ENCODE measurements around the gene EFS.
"Not testable (repeated sequence)": the region's sequence is repeated elsewhere in the genome, so short reads cannot be mapped to it uniquely, and the experiment has no call there.

EFS gene

DNA sequence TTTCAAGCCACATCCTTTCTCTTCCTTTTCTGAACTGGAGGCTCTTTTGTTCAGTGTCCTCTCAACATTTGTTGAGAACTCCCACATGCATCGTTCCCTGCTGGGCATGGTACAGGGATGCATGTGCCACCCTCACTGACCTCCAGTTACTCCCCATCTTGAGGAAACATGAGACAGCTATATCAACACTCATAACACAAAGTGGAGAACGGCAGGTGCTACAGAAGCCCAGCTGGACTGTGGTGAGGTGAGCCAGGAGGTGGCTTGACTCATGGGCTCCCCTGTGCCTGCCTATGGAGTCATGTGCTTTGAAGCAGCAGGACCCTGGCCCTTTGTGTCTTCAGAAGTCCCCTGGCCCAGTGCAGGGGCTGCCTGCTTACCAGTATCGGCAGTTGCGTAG lies 33.4 kb upstream of the EFS start:
- no peak for DNase-seq

DNA sequence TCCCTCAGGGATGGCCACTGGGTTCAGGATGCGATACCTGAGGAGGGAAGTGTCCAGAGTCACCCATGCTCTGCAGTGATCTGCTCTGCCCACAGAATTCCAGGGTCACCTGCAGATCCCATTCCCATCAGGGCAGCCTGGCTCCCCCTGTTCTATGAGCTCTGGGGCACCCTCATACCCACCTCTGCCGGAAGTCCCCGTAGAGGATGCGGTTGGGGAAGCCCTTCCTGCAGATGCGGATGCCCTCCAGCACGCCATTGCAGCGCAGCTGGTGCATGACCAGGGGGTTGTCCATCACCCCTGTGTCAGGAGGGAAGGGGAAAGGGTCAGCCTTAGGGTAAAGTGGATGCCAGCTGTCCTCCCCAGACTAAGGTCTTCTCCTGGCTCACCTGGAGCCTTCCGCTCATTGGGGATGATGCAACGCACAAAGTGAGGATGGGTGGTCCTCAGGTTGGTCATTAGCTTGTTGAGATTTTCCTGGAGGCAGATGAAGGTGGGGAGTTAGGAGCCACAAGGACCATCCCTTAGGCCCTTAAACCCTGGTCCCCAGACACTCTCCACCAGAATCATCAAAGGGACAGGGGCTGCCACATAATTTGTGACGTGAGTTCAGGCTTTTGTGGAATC lies 31.9 kb upstream of the EFS start:
- DNase-seq: no peak

DNA sequence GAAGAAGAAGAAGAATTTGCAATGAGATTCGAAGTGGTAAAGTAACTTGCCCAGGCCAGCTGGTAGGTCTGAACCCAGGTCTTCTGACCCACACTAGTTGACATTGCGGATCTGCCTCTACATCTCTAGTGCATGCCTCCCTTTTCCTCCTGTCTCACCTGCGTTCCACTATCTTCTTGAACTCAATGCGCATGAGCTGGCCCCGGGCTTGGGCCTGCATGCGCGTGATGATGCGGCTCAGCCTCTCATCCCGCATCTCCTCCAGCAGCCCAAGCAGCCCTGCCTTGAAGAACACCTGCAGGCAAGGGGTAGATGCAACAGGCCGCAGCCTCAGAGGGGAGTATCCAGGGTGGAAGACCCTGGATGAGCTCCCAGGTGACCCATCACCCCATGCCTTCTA lies 31.2 kb upstream of the EFS start:
- DNase-seq: no peak

DNA sequence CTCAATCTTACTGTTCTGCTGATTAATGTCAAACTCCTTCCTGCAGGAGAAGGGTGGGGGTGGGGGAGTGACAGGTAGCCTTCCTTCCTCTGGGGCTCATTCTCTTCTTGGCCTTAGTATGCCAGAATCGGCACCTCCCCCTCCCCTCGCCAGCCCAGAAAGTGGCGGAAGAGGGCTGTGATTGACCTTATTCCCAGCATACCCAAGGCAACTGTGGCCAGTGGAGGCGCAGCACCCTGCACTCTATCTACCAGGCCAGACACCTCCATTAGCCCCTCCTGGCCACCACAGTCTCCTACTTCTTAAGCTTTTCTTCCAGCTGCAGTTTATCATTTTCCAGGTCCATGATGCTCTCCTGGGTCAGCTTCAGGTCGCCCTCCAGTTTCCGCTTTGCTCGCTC lies 27.6 kb upstream of the EFS start:
- DNase-seq: no peak

DNA sequence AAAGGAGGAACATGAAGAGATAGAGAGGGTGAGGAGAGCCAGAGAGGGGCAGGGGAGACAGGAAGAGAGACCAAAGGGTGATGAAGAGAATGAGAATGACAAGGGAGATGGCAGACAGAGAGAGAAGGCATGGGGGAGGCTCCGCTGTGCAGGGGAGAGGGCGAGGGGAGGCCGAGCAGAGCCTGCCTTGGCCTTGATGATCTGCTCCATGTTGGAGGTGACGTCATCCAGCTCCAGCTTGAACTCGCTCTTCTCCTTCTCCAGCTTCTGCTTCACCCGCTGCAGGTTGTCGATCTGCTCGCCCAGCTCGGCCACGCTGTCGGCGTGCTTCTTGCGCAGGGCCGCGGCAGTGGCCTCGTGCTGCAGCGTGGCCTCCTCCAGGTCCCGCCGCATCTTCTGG lies 24.9 kb upstream of the EFS start:
- not testable (repeated sequence) for DNase-seq

DNA sequence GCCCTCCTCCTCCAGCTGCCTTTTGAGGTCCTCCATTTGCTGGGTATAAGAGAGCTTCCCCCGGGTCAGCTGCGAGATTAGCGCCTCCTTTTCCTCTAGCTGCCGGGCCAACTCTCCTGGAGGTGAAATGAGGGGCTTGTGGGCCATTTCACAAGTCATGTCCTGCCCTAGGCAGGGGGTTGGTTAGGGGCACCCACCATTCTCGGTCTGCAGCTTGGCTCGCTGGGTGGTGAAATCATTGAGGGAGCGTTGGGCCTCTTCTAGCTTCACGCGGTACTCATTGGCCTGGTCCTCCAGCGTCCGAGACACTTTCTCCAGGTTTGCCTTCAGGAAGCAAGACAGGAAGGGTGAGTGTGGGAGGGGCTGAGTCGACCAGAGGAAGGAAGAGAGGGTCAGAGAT lies 24.4 kb upstream of the EFS start:
- no peak for DNase-seq

DNA sequence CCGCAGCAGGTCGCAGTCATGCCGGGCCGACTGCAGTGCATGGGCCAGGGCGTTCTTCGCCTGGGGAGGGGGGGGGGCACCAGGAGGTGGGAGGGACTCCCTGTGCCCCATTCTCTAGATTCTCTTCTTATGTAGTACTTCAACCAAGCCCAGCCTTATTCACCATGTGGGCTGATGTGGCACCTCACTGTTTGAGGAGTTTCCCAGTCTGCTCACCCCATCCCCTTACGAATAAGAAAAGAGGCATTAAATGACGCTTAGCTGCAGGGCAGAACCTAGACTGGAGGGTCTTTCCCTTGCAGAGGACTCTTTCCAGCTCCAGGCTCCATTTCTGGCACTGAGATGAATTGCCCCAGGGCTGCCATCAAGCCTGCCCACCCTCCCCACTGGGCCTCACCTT lies 24.0 kb upstream of the EFS start:
- DNase-seq: no peak

DNA sequence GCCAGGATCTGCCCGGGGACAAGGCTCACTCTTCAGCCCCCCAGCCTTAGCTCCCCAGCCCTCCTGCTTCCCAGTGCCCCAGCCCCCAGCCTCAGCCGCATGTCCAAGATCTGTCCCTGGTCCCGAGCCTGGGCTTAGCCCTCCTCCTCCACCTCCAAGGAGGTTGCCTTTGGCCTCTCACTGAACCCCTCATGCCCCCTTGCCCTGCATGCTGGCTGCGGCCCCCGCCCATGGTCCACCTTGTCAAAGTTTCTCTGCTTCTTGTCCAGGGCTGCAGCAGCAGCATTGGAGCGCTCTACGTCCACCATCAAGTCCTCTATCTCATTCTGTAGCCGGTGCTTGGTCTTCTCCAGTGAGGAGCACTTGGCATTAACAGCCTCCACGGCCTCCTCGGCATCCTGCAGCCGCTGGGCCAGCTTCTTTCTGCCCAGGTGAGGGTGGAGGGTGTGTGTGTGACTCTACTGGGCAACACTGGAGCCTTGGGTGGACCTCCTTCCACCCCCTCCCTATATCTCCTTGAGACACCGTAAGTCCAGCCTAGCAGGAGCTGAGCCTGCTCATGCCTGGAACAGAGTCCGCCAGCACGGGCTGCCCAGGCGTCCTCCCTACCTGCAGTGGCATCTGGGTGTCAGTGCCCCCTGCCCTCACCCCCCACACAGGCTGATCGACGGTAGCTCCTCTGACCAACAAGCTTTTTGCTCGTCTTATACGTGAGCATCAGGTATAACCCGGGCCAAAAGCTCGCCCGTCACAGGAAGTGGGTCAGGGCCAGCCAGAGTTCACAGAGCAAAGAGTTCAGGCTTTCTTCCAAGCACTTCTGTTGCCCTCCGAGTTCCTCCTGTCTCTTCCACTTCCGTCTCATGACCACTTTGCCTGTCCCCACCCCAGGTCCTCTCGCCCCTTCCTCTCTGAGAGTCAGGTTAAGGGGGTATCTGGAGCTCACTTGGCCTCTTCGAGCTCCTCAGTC lies 23.2 kb upstream of the EFS start:
- DNase-seq: no peak

DNA sequence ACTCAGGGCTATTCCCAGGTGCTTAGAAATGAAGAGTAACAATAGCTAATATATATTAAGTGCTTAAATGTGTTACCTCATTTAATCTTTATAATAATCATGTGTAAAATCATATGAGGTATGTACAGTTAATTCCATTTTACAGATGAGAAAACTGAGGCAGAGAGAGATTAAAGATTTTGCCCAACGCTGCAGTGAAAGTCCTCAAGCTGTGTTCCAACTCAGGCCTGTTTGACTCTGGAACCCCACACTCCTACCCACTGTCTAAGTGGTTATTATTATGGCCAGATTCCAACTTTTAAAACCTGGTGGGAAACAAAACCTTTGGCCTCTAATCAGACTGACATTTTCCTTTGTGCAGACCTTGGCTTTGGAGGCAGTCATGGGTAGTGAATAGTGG lies 22.0 kb upstream of the EFS start:
- no peak for DNase-seq

DNA sequence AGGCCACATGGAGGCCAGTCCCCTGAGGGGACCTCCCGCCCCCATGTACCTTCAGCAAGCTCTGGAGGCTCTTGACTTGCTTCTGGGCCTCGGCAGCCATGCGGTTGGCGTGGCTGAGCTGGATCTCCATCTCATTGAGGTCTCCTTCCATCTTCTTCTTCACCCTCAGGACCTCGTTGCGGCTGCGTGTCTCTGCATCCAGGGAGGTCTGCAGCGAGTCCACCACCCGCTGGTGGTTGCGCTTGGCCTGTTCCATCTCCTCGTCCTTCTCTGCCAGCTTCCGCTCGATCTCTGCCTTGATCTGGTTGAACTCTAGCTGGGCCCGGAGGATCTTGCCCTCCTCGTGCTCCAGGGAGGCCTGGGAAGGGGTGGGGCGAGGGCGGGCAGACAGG lies 21.3 kb upstream of the EFS start:
- not testable (repeated sequence) for DNase-seq

DNA sequence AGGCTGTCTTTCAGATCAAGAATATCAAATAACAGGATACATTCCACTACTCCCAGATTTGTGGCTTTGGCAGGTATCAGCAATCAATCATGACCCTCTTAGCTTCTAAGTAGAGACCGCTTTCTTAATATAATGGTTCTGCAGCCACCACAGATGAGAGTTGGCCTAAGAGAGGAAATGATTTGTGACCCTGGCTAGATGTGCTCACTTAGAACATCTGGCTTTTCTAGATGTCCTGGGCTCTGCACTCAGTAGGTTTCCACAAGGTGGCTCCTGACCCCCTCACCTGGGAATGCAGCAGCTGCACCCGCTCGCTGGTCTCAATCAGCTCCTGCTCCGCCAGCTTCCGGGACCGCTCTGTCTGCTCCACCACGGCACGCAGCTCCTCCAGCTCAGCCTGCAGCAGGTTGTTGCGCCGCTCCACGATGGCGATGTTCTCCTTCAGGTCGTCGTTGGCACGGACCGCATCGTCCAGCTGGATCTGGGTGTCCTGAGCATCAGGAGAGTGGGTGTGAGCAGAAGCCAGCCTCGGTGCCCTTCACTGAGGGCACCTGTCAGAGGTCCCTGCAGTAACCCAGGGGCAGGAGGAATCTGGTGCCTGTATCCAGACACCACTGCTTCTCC lies 20.8 kb upstream of the EFS start:
- no peak for DNase-seq

DNA sequence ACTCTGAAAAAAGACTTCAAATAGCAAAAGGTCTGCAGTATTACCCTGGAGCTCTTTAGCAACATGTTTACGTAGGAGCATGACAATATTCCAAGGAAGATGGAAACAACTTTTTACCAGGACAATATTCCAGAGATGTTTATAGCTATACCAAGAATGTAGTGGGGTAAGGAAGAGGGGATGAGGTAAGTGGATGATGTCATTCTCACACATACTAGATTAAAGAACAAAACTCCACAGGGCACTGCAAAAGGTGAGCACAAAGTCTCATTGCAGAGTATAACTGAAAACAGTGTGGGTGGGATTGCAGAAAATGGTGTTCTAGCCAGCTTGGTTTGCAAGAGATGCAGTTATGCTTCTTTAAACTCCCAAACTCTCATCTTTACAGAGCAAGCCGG lies 20.3 kb upstream of the EFS start:
- DNase-seq: no peak

DNA sequence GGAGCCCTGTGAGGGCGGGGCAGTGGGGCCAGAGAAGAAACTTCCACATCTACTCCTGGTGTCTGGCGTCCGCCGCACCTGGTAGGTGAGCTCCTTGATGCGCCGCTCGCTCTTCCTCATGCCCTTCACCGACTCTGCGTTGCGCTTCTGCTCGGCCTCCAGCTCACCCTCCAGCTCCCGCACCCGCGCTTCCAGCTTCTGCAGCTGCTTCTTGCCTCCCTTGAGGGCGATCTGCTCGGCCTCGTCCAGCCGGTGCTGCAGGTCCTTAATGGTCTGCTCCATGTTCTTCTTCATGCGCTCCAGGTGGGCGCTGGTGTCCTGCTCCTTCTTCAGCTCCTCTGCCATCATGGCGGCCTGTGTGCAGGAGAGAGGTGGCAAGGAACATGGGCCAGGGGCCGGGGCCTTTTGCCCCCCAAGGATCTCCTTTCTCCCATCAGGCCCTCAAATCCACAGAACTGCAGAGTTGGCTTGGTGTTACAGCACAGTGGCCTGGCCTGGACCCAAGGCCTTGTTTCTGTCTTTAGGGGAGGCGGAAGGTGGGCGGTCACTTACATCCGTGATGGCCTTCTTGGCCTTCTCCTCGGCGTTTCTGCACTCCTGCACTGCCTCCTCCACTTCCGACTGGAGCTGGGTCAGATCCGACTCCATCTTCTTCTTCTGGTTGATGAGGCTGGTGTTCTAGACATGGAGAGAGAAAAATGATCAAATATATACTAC lies 19.6 kb upstream of the EFS start:
- no peak for DNase-seq

DNA sequence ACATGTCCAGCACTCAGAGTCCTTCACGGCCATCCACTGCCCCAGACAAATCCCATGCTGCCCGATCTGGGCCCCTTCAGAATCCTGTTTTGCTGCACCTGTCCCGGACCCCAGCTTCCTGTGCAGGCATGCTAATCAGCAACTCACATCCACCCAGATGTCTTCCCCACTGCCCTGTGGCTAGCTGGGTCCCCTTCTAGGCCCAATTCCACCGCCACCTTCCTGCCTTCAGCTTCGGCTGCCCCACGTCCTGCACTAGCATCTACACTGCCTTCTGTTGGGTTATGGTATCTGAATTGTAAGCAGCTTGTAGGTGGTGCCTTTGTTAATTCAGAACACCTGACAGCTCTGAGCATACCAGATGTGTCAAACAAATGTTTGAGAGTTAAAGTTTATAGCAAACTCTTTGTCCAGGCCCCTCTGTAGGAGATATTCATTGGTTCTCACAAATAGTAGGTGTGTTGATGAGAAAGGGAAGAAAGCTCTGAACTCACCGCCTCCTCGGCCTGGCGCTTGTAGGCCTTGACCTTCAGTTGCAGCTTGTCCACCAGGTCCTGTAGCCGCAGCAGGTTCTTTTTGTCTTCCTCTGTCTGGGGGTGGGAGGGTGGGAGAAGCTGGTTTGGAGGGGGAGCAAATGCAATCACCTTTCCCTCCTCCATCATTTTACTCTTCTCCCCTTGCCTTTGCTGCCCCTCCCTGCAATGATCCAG lies 17.9 kb upstream of the EFS start:
- DNase-seq: no peak

DNA sequence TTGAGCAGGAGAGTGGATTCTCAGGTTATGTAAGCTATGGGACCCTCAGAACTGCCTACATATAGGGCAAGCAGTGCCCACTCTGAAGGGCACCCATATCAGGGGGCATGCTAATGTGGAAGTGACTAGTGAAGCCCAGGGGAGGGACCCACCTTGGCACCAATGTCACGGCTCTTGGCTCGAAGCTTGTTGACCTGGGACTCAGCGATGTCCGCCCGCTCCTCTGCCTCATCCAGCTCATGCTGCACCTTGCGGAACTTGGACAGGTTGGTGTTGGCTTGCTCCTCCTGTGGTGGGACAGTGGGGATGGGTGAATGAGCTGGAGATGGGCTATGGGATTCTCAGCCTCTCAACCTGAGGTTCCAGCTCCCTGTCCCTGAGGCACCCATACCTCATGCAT lies 17.3 kb upstream of the EFS start:
- no peak for DNase-seq

DNA sequence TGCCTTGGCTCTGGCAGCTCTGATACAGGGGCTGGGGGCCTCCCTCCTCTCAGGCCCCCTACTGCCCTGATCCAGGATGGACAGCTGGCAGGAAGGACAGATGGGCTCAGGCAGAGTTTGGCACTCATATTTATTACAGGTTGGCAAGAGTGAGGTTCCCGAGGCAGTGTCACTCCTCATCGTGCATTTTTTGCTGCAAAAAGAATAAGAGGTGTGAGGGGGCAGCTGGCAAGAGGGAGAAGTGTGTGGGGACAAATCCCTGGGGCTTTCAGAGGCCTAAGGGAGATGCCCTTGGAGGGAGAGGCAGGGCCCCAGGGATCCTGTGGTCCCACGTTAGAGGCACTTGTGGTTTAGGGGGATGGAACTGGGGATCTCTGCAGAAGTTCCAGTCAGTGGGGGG lies 16.9 kb upstream of the EFS start:
- no peak for DNase-seq

DNA sequence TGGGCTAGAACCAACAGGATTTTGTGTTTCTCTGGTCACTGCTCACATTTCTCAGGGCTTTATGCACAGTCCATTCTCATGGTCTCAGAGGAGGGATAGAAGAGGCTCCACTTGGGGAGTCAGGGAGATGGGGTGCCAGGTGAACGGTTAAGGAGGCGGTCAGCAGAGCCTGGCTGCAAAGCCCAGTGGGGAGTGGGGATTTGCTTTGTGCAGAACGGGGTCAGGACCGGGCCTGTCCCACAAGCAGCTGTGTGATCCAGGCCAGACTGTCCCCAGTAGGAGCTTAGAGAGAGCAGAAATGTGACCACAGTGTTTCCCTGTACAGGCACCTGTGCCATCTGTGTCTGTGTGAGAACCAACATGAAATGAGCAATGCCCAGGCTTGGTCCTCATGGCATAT lies 16.0 kb upstream of the EFS start:
- no peak for DNase-seq

DNA sequence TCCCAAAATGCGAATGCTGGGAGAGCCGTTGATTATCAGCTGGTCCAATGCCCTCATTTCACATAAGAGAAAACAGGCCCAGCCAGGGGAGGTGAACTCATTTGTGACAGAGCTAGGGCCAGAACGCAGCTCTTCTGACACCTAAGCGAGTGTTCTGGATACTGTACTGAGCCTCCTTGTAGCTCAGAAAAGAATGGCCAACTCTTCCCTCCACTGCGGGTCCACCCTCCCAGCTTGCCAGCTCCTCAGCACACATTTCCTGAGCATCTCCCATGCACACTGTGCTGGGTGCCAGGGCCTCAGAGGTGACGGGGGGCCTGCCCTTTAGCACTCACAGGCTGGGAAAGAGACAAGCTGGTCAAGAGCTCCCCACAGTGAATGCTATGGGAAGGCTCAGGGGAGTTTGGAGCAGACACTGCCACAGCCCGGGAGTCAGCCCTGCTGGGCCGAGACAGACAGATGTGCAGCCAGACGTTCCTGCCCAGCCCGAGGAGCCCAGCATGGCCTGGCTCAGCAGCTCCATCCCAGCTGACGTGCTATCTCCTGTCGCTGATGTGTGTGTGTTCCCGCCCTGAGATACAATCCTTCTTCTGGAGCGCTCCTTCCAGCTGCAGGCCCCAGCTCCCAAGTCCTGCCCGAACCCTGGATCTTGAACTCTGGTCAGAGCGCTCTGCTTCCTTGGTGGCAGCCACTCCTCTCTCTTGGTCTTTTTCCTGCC lies 15.4 kb upstream of the EFS start:
- DNase-seq: no peak

DNA sequence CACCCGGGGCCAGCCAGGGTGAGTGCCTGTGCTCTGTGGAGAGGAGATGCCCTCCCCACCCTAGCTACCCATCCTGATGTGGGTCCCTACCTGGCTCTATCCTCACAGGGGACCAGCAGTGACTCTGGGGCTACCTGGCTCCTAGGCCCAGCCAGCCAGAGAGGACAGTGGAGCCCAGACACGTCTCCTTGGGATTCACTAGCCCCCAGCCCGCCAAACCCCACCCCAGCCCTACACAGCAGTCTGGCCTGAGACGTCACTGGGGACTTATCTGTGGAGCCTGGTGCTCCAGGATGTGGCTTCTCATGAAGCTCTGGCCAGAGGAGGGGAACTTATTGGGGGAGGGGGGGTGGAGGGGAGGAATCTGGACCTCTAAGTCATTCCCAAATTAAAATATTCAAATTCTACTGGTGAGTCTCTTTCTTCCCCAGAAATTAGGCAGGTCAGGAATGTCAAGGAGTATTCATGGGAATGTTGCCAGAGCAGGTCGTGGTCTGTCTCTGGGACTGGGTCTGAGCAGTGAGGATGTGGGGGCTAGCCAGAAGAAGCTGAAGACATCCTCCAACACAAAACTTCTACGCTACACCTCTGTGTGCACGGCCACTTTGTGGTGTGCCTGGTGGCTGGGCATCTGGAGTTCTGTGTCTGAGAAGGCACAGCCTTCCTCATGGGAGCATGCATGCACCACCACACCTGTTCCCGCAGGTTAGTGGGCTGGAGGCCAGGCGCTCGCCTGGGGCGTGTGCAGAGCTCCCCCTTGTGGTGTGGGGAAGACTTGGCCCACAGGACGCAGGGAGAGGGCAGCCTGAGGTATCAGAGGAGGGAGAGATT lies 14.6 kb upstream of the EFS start:
- DNase-seq: peak; percentile 67 to 72

DNA sequence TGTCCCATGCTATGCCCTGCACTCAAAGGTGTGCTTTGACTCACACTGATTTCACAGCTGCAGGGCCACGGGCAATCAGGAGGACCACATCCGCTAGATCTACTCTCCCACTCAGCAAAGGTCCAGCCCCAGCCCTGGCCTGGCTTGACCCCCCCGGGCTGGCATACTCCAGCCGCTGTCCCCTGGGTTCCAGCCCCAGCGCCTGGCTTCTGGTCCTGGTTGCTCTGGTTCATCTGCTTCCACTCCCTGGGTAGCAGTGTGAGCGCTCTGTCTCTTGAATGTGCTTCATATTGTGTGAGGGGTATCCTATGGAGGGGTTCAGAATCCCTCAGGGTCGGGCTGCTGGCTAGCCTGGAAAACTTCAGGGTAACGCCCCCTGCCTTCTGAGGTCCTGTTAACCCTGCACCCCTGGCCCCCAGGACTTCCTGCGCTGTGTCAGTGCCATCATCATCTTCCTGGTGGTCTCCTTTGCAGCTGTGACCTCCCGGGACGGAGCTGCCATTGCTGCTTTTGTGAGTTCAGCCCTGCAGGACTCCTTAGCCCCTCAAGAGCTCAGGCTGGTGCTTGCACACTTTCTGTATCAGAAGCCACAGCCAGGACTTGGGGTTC lies 13.7 kb upstream of the EFS start:
- no peak for DNase-seq
